Lower lobe of right lung (tissue), 2 donors: ENCODE data around the gene ARHGEF25. TPM values are rescaled to one million over a fixed set of nuclear protein-coding genes. Genes with fewer than 3 reads are reported as not detected.
"Not testable (repeated sequence)": the region's sequence is repeated elsewhere in the genome, so short reads cannot be mapped to it uniquely, and the experiment has no call there.

Experiments
- ATAC-seq, 2 donors: fragments of 200-7000 bp; cut with Tn5 transposase; one replicate each; pipeline ENCODE4 v1.9.1; 2020 to 2022; ENCODE audit warnings: mild to moderate bottlenecking in 2 of 2, moderate library complexity in 2 of 2
- DNase-seq: peaks from one replicate; pipeline ENCODE4 v3.0.0-alpha.2; 2020
- H3K27ac ChIP-seq: fragments of 200-600 bp; one replicate; pipeline ENCODE4 v1.8.0; 2022
- H3K27me3 ChIP-seq: fragments of 200-600 bp; one replicate; pipeline ENCODE4 v1.8.0; 2022; ENCODE audit warnings: low read depth
- H3K36me3 ChIP-seq: fragments of 200-600 bp; one replicate; pipeline ENCODE4 v1.8.0; 2022; ENCODE audit warnings: mild to moderate bottlenecking
- H3K4me1 ChIP-seq: fragments of 200-600 bp; one replicate; pipeline ENCODE4 v1.8.0; 2022
- H3K4me3 ChIP-seq: fragments of 200-600 bp; one replicate; pipeline ENCODE4 v1.8.0; 2022; ENCODE audit warnings: mild to moderate bottlenecking
- H3K9me3 ChIP-seq: fragments of 200-600 bp; one replicate; pipeline ENCODE4 v1.8.0; 2022
- CTCF ChIP-seq: fragments of 200-600 bp; IDR thresholded peaks from one replicate; pipeline ENCODE4 v1.8.0; 2022; ENCODE audit warnings: antibody characterized with exemption, mild to moderate bottlenecking
- intact Hi-C: fragments of 100-400 bp; cut with DNase I; formaldehyde crosslinking; loops from one replicate; pipeline ENCODE4 v1.11.0; 2022
- total RNA-seq: library from RNA; stranded (reverse); fragmentation: NEBNext Ultra II Directional; extraction: Animal tissue kit (Norgen Biotek cat#: 25700); gene quantifications from one replicate; pipeline ENCODE4 v1.2.1, GENCODE V29; 2021
- donor health status: DM: no; HTN: yes; CAD: no; lungs with severe emphysema.

ARHGEF25 gene
- total RNA-seq, 1 donor from 2014 or later, result 11.5 TPM

- H3K36me3 ChIP-seq, result no peaks in the 10 kb centered on the region
- no peak overlapping the region for H3K27ac ChIP-seq
- TF ChIP-seq CTCF, result no peak
- H3K9me3 ChIP-seq, result no peaks in the 10 kb centered on the region
- intact Hi-C loops, result no loop called here
- no peak for DNase-seq
- H3K4me3 ChIP-seq, result no peak overlapping the region
- peaks cover 19% of the 10 kb centered on the region for H3K4me1 ChIP-seq
- peaks cover 35% of the 10 kb centered on the region for H3K27me3 ChIP-seq
- ATAC-seq, result no peak
Observed at GRCh38 chr12:57614178-57614947, 3.1 kb downstream of the ARHGEF25 start.

GRCh38 chr12:57614948-57615500 lies 3.8 kb downstream of the ARHGEF25 start:
- Histone ChIP-seq H3K9me3 (no peaks in the 10 kb centered on the region), H3K4me1 (peaks cover 23% of the 10 kb centered on the region), H3K27me3 (peaks cover 42% of the 10 kb centered on the region), H3K36me3 (no peaks in the 10 kb centered on the region), H3K4me3 (no peak overlapping the region), H3K27ac (no peak overlapping the region)
- TF ChIP-seq CTCF, result no peak
- DNase-seq (no peak), ATAC-seq (no peak)
- intact Hi-C loops, result no loop called here

- no peak for ATAC-seq
- H3K4me1 ChIP-seq, result peaks cover 24% of the 10 kb centered on the region
- H3K27ac ChIP-seq, result no peak overlapping the region
- H3K36me3 ChIP-seq, result no peaks in the 10 kb centered on the region
- DNase-seq, result no peak
- peaks cover 48% of the 10 kb centered on the region for H3K27me3 ChIP-seq
- no peak for TF ChIP-seq CTCF
- intact Hi-C loops, result no loop called here
- H3K9me3 ChIP-seq, result no peaks in the 10 kb centered on the region
- H3K4me3 ChIP-seq, result no peak overlapping the region
Observed at GRCh38 chr12:57615637-57616036, 4.4 kb downstream of the ARHGEF25 start.

- intact Hi-C loops, result no loop called here
- Histone ChIP-seq H3K4me3 (no peak overlapping the region), H3K27me3 (peaks cover 53% of the 10 kb centered on the region), H3K27ac (no peak overlapping the region), H3K36me3 (no peaks in the 10 kb centered on the region), H3K9me3 (no peaks in the 10 kb centered on the region), H3K4me1 (peaks cover 24% of the 10 kb centered on the region)
- no peak for ATAC-seq
- TF ChIP-seq CTCF, result no peak
- DNase-seq, result no peak
Observed at GRCh38 chr12:57616383-57617101, 5.3 kb downstream of the ARHGEF25 start.

- Histone ChIP-seq H3K27me3 (peaks cover 56% of the 10 kb centered on the region), H3K4me3 (no peak overlapping the region), H3K36me3 (no peaks in the 10 kb centered on the region), H3K4me1 (peaks cover 23% of the 10 kb centered on the region), H3K27ac (no peak overlapping the region), H3K9me3 (no peaks in the 10 kb centered on the region)
- intact Hi-C loops, result no loop called here
- no peak for TF ChIP-seq CTCF
- ATAC-seq (no peak), DNase-seq (no peak)
Observed at GRCh38 chr12:57617942-57618341, 6.7 kb downstream of the ARHGEF25 start.

GRCh38 chr12:57618431-57618830 lies 7.2 kb downstream of the ARHGEF25 start:
- intact Hi-C loops, ATAC-seq, H3K4me3 ChIP-seq, H3K36me3 ChIP-seq, H3K27ac ChIP-seq, DNase-seq, H3K9me3 ChIP-seq: not testable (repeated sequence)
- H3K4me1 ChIP-seq, result peaks cover 23% of the 10 kb centered on the region
- H3K27me3 ChIP-seq, result peaks cover 58% of the 10 kb centered on the region
